GM19099 (cell line): Measurements from ENCODE around the gene RFPL4AL1.
"Not testable (repeated sequence)": the region's sequence is repeated elsewhere in the genome, so short reads cannot be mapped to it uniquely, and the experiment has no call there.

Experiments
- POLR2A ChIP-seq: IDR thresholded peaks from 3 replicates; pipeline ENCODE4 v1.6.1; 2011; ENCODE audit warnings: low read depth; ENCODE audit not compliant: insufficient read length; ENCODE audit errors: extremely low read depth

Gene RFPL4AL1

GRCh38 chr19:55768818-55769217 lies at the start of gene RFPL4AL1:
Gene RFPL4AL1, plus strand, starts transcription at chr19:55769118. Its CDS starts 2,687 bp downstream, at chr19:55771805.
- not testable (repeated sequence) for TF ChIP-seq POLR2A

- TF ChIP-seq POLR2A = no peak
Measured at GRCh38 chr19:55720214-55720746, 48.6 kb upstream of the RFPL4AL1 start.

GRCh38 chr19:55720801-55721200 lies 48.1 kb upstream of the RFPL4AL1 start:
- no peak for TF ChIP-seq POLR2A

- no peak for TF ChIP-seq POLR2A
Measured at GRCh38 chr19:55723491-55723890, 45.4 kb upstream of the RFPL4AL1 start.

- TF ChIP-seq POLR2A = no peak
Measured at GRCh38 chr19:55738302-55738701, 30.6 kb upstream of the RFPL4AL1 start, which contains the start of gene NLRP9. Gene NLRP9, minus strand, starts transcription at chr19:55738402. Its CDS starts 28 bp downstream, at chr19:55738374.

GRCh38 chr19:55750715-55751114 lies 18.2 kb upstream of the RFPL4AL1 start:
- no peak for TF ChIP-seq POLR2A

DNA sequence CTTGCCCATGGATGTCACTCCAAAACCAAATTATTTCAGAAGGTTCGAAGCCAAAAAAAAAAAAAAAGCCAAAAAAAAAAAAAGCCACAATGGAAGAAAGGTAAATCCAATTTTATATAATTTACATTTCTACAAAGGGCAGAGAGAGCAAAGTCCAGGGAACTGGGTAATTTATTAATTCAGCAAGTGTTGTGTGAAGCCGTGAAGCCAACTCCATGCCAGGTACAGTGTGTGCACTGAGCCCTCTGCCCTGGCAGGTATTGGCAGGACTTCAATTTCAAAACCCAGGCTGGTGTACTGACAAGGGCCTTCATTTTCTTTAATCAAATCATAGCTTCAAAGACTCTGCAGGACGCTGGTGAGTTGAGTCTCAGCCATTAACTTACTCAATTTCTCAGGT lies 15.5 kb upstream of the RFPL4AL1 start:
- no peak for TF ChIP-seq POLR2A

DNA sequence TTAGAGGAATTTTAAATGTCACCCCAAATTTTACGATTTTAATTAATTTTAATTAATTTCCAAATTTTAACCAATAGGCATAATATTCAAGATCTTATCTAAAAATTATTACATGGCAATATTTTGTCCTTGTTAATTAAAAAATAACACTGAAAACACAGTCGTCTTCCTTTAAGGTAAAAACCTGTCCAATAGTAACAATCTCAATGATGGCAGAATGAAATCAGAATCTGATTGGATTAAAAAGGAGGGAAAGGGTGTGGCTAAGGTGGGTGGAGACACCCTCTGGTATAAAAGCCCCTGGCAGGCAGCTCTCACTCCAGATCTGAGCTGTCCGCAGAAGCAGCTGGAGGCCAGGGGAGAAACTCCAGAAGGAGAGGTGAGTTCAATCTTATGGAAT lies 10.1 kb upstream of the RFPL4AL1 start, which contains the start of gene RFPL4A:
Gene RFPL4A (plus strand): TSS at position 301 of the 400 bp plus-strand sequence. CDS start 2,704 bp downstream, outside the sequence.
- TF ChIP-seq POLR2A = not testable (repeated sequence)

DNA sequence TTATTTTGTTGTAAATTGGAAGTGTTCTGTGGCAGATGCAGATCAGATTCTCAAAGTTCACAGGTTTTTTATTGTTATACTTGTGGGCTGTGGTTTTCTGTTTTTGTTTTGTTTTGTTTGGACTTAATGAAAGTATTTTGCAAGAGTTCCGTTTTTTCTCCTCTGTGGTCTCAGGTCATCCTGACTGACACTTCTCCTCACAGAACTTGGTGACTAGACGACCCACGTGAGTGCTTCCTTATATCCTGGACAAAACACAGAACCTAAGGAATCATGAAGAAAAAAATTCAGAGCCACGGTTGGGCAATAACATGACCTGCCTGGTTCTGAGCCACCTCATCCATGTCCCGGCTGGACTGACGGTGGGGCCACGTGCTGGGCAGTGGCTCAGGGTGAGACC lies 2.5 kb upstream of the RFPL4AL1 start:
- TF ChIP-seq POLR2A = no peak

- no peak for TF ChIP-seq POLR2A
Measured at GRCh38 chr19:55777528-55777927, 8.6 kb downstream of the RFPL4AL1 start.

DNA sequence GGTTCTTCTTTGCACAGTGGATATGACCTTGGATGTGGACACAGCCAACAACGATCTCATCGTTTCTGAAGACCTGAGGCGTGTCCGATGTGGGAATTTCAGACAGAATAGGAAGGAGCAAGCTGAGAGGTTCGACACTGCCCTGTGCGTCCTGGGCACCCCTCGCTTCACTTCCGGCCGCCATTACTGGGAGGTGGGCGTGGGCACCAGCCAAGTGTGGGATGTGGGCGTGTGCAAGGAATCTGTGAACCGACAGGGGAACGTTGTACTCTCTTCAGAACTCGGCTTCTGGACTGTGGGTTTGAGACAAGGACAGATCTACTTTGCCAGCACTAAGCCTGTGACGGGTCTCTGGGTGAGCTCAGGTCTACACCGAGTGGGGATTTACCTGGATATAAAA lies 9.4 kb downstream of the RFPL4AL1 start:
- no peak for TF ChIP-seq POLR2A

- TF ChIP-seq POLR2A = no peak
Measured at GRCh38 chr19:55781112-55781511, 12.2 kb downstream of the RFPL4AL1 start.

DNA sequence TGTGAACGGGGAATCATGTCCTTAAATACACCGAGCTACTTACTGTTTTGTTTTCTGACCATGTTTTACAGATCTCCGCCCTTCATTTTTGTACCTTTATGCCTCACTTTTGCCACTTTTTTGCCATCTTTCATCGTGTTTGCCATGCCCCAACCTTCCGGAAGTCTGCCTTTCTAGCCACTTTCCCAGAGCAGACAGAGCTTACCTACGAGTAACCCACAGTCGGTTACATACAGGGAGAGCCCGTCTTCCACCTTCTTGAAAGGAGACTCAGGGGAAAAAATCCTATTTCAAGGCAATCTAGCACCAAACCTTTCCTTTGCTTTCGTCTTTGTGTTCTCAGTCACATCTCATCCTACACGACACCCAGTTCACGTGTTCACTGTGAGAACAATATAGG lies 26.1 kb downstream of the RFPL4AL1 start:
- TF ChIP-seq POLR2A = no peak

DNA sequence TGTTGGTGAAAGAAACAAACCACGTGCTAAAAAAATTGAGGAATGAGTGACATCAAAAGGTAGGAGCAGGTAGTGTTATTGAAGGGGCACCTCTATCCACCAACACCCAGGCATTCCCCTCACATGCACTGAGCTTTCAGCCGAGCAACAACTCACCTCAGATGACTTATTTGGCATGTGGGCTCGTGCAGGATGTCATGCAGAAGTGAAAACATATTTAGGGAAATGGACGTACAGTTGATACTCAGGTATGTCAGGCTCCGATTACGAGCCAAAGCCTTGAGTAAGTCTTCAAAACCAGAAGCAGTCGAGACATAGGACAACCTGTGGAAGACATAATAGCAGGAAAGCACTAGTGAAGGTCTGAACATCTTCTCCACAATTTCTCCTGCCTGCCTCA lies 32.5 kb downstream of the RFPL4AL1 start:
- TF ChIP-seq POLR2A = no peak

DNA sequence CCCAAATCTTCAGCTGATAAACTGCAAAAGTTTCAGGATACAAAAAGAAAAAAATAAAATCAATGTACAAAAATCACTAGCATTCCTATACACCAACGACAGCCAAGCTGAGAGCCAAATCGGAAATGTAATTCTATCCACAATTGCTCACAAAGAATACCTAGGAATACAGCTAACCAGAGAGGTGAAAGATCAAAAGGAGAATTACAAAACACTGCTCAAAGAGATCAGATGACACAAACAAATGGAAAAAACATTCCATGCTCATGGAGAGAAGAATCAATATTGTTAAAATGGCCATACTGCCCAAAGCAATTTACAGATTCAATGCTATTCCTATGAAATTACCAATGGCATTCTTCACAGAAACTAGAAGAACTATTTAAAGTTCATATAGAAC lies 33.4 kb downstream of the RFPL4AL1 start:
- TF ChIP-seq POLR2A = no peak

GRCh38 chr19:55809381-55810058 lies 40.6 kb downstream of the RFPL4AL1 start:
- no peak for TF ChIP-seq POLR2A

DNA sequence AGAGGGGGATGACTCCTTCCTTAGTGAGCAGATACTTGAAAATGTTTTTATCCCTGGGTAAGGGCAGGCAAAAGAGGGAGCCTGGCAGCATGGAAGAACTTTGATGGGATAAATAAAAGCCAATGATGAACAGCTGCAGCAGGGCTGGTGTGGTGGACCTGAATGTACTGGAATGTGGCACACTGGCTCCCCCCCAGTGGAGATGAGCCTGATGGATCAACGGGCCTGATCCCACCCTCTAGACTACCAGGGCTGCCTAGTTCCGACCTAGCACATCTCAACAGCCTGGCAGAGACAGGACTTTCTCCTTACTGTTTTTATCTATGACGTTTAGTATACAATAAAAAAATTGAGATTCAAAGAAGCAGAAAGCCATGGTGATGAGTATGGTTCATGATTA lies 42.4 kb downstream of the RFPL4AL1 start:
- no peak for TF ChIP-seq POLR2A

GRCh38 chr19:55812449-55812848 lies 43.5 kb downstream of the RFPL4AL1 start:
- TF ChIP-seq POLR2A = no peak
